Measurements from ENCODE around the gene OBSL1.

The OBSL1 gene

GRCh38 chr2:219538956-219539788 lies 32.2 kb downstream of the OBSL1 start:
- no peak overlapping the region for H3K27ac ChIP-seq
- H4K20me1 ChIP-seq: peaks cover 0 to 64% (median 23%) of the 10 kb centered on the region in 11 experiments; a peak in 18 of 22 replicates
- H3K9ac ChIP-seq: peak overlapping the region in 2 of 11 experiments; percentile 10 to 57; a peak in 1 of 22 replicates
- H3K9me3 ChIP-seq (replicated peaks in 1 of 11): no peaks in the 10 kb centered on the region
- H3K27me3 ChIP-seq: peaks cover 11 to 20% (median 17%) of the 10 kb centered on the region in 11 experiments; a peak in 17 of 22 replicates
- peak overlapping the region in 5 of 11 experiments; percentile 2 to 36 (median 23); a peak in 7 of 22 replicates for H3K4me2 ChIP-seq
- no peak overlapping the region for H3K4me3 ChIP-seq
- no peak for TF ChIP-seq Cebpa-rat (IDR thresholded peaks at IDR 0.05)
- peaks cover 0 to 19% (median 10%) of the 10 kb centered on the region in 11 experiments; a peak in 7 of 22 replicates for H3K36me3 ChIP-seq
- peaks cover 21 to 63% (median 48%) of the 10 kb centered on the region in 10 experiments for H3K4me1 ChIP-seq

GRCh38 chr2:219538504-219538951 lies 32.8 kb downstream of the OBSL1 start:
- peaks cover 11 to 18% (median 15%) of the 10 kb centered on the region in 11 experiments; a peak in 17 of 22 replicates for H3K27me3 ChIP-seq
- H4K20me1 ChIP-seq: peaks cover 0 to 61% (median 23%) of the 10 kb centered on the region in 11 experiments; a peak in 18 of 22 replicates
- no peak overlapping the region for H3K4me3 ChIP-seq
- H3K36me3 ChIP-seq: peaks cover 0 to 19% (median 10%) of the 10 kb centered on the region in 11 experiments; a peak in 7 of 22 replicates
- no peak for TF ChIP-seq Cebpa-rat (IDR thresholded peaks at IDR 0.05)
- no peaks in the 10 kb centered on the region for H3K9me3 ChIP-seq (replicated peaks in 1 of 11)
- peaks cover 19 to 60% (median 44%) of the 10 kb centered on the region in 10 experiments for H3K4me1 ChIP-seq
- H3K9ac ChIP-seq: peak overlapping the region in 2 of 11 experiments; percentile 10 to 57; a peak in 3 of 22 replicates
- H3K27ac ChIP-seq: no peak overlapping the region; a peak in 1 of 22 replicates
- H3K4me2 ChIP-seq: peak overlapping the region in 9 of 11 experiments; percentile 2 to 36 (median 23); a peak in 11 of 22 replicates

GRCh38 chr2:219537657-219538488 lies 33.5 kb downstream of the OBSL1 start:
- Histone ChIP-seq H3K9ac (peak overlapping the region in 3 of 11 experiments; percentile 17 to 57 (median 46); a peak in 3 of 22 replicates), H4K20me1 (peaks cover 0 to 57% (median 23%) of the 10 kb centered on the region in 11 experiments; a peak in 18 of 22 replicates), H3K4me2 (peak overlapping the region; percentile 2 to 40 (median 23); a peak in 14 of 22 replicates), H3K27ac (no peak overlapping the region), H3K4me1 (peaks cover 19 to 58% (median 42%) of the 10 kb centered on the region in 10 experiments), H3K4me3 (no peak overlapping the region), H3K9me3 (replicated peaks in 1 of 11) (no peaks in the 10 kb centered on the region), H3K27me3 (peaks cover 10 to 13% (median 11%) of the 10 kb centered on the region in 11 experiments; a peak in 17 of 22 replicates), H3K36me3 (peaks cover 0 to 19% (median 10%) of the 10 kb centered on the region in 11 experiments; a peak in 7 of 22 replicates)
- TF ChIP-seq Cebpa-rat (IDR thresholded peaks at IDR 0.05): no peak

GRCh38 chr2:219536967-219537366 lies 34.4 kb downstream of the OBSL1 start:
- Histone ChIP-seq H3K4me1 (peaks cover 10 to 49% (median 33%) of the 10 kb centered on the region in 10 experiments; a peak in 19 of 20 replicates), H4K20me1 (peaks cover 0 to 53% (median 18%) of the 10 kb centered on the region in 11 experiments; a peak in 16 of 22 replicates), H3K36me3 (peaks cover 0 to 19% (median 10%) of the 10 kb centered on the region in 11 experiments; a peak in 7 of 22 replicates), H3K4me2 (peak overlapping the region in 5 of 11 experiments; percentile 16 to 39 (median 23); a peak in 7 of 22 replicates), H3K9me3 (replicated peaks in 1 of 11) (no peaks in the 10 kb centered on the region), H3K9ac (peak overlapping the region in 2 of 11 experiments; percentile 17 to 46; a peak in 1 of 22 replicates), H3K27ac (no peak overlapping the region), H3K27me3 (peaks cover 1 to 4% (median 2%) of the 10 kb centered on the region in 11 experiments; a peak in 15 of 22 replicates), H3K4me3 (no peak overlapping the region)
- TF ChIP-seq Cebpa-rat (IDR thresholded peaks at IDR 0.05): no peak

- H3K27ac ChIP-seq: no peak overlapping the region
- peaks cover 9 to 43% (median 29%) of the 10 kb centered on the region in 10 experiments; a peak in 18 of 20 replicates for H3K4me1 ChIP-seq
- no peak overlapping the region for H3K4me2 ChIP-seq
- H3K9ac ChIP-seq: no peak overlapping the region
- no peaks in the 10 kb centered on the region for H3K9me3 ChIP-seq (replicated peaks in 1 of 11)
- H4K20me1 ChIP-seq: peaks cover 0 to 53% (median 15%) of the 10 kb centered on the region in 11 experiments; a peak in 13 of 22 replicates
- H3K36me3 ChIP-seq: peaks cover 0 to 19% (median 10%) of the 10 kb centered on the region in 11 experiments; a peak in 7 of 22 replicates
- TF ChIP-seq Cebpa-rat (IDR thresholded peaks at IDR 0.05): no peak
- H3K4me3 ChIP-seq: no peak overlapping the region
- H3K27me3 ChIP-seq: no peaks in the 10 kb centered on the region; a peak in 1 of 22 replicates
Observed at GRCh38 chr2:219536425-219536824, 34.9 kb downstream of the OBSL1 start.

GRCh38 chr2:219533930-219534661 lies 37.2 kb downstream of the OBSL1 start:
- H4K20me1 ChIP-seq: peaks cover 0 to 45% (median 0%) of the 10 kb centered on the region in 11 experiments; a peak in 9 of 22 replicates
- no peaks in the 10 kb centered on the region for H3K9me3 ChIP-seq (replicated peaks in 1 of 11)
- no peak overlapping the region for H3K9ac ChIP-seq
- no peak overlapping the region for H3K4me2 ChIP-seq
- H3K27ac ChIP-seq: no peak overlapping the region
- TF ChIP-seq Cebpa-rat (IDR thresholded peaks at IDR 0.05): no peak
- H3K4me3 ChIP-seq: no peak overlapping the region
- peaks cover 0 to 5% (median 0%) of the 10 kb centered on the region in 11 experiments; a peak in 3 of 22 replicates for H3K36me3 ChIP-seq
- H3K4me1 ChIP-seq: peaks cover 9 to 31% (median 27%) of the 10 kb centered on the region in 10 experiments; a peak in 18 of 20 replicates
- H3K27me3 ChIP-seq: peaks cover 9 to 10% (median 9%) of the 10 kb centered on the region in 11 experiments

GRCh38 chr2:219532378-219532649 lies 39.0 kb downstream of the OBSL1 start:
- Histone ChIP-seq H3K9ac (no peak overlapping the region), H3K4me1 (peaks cover 0 to 13% (median 11%) of the 10 kb centered on the region in 10 experiments; a peak in 15 of 20 replicates), H3K27ac (no peak overlapping the region), H3K27me3 (peaks cover 26 to 28% (median 27%) of the 10 kb centered on the region in 11 experiments), H3K4me2 (no peak overlapping the region), H3K4me3 (no peak overlapping the region), H4K20me1 (peaks cover 0 to 29% (median 0%) of the 10 kb centered on the region in 11 experiments; a peak in 6 of 22 replicates), H3K36me3 (no peaks in the 10 kb centered on the region), H3K9me3 (replicated peaks in 1 of 11) (no peaks in the 10 kb centered on the region)
- TF ChIP-seq Cebpa-rat (IDR thresholded peaks at IDR 0.05): no peak

Measured in BLaER1 treated with 17β-estradiol and CSF1 and Interleukin-3, amounts not matched to agents 10 nM and 100 nM (cell line).